ENCODE measurements around the gene VTCN1.
"Not testable (repeated sequence)": the region's sequence is repeated elsewhere in the genome, so short reads cannot be mapped to it uniquely, and the experiment has no call there.

Gene VTCN1

DNA sequence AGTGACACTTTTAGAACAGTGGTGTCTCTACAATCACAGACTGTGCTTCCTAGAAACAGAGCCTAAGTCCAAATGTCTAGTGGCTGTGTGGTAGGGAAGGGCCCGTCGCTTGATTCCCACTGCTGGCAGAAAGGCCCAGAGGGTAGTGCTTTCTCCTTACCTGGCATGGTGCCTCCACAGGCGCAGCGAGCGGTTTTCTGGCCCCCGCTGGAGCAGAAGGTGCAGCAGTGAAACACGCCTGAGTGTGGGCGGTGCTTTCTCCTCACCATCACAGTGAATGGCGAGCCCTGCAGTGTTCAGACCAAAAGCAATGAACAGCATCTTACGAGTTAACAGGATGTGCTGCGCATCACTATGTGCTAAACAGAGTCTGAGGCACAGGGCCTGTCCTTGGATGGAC is 97.5 kb downstream of the VTCN1 start:
- intact Hi-C loops (cut with DNase I): no loop called here
- DNase-seq: peak in 34 of 42 donors; percentile 20 to 79 (median 55)

DNA sequence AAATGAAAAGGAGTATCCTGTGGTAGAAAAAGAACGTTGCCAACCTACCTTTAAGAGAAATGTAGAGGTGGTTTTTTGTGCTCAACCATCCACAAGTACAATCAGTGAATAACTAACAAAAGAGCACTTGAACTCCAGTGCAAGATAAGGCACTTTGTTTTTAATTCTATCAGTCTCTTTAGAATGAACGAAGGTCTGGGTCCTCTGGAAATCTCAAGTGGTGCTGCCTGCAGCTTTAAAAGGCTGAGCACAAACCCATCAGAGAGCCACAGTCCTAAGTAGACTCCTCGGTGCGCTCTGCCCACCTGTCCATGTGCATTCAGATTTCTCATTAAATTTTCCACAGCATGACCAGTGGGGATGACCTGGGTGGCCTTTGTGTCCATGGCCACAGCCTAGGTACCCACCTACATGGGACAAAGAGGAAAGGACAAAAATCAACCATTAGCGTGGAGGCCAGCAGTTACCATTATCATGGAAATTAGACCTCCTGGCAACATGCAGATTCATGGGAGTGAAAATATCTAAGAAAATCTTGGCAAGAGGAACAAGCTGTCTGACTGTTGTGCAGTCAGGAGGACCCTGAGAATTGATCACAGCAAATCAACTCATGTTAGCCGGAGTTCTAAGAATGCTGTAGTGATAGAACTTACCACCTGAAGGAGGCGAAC is 98.5 kb downstream of the VTCN1 start:
- intact Hi-C loops (cut with DNase I): no loop called here
- DNase-seq: no peak

DNA sequence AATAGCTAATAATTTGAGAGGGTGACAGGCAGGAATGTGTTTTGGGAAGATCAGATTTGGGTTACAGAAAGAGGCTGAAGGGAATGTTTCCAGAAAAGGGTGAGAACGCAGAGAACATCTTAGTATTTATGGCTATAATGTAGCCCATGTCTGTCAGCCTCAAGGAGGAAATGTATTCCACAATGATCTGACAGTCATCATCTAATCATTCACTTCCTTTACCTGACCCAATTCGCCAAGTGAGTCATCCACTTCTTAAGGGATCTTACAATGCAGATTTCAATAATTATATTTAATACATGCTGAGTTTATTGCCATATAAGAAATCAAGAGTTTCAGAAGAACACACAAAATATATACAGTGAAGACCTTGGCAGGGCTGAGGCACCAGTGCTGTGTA is 100.0 kb downstream of the VTCN1 start:
- peak in 5 of 42 donors; percentile 15 to 50 (median 25) for DNase-seq
- intact Hi-C loops (cut with DNase I): no loop called here

DNA sequence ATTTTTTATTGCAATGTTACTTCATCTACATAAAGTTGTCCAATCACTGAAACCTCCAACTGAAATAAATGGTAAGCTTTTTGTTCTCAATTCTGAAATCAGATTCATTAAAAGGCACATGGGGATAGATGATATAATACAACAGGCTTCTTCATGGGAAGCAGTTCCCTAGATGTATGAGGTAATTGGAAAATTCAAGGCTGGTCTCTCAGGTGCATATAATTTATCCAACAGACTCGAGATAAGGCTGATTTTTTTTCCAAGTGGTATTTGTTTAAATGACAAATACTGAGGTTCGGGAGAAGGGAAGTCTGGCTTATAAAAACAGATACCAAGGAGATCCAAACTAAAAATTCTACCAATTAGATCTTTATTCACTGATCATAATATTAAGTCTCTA is 103.4 kb downstream of the VTCN1 start:
- intact Hi-C loops (cut with DNase I): no loop called here
- DNase-seq: no peak

DNA sequence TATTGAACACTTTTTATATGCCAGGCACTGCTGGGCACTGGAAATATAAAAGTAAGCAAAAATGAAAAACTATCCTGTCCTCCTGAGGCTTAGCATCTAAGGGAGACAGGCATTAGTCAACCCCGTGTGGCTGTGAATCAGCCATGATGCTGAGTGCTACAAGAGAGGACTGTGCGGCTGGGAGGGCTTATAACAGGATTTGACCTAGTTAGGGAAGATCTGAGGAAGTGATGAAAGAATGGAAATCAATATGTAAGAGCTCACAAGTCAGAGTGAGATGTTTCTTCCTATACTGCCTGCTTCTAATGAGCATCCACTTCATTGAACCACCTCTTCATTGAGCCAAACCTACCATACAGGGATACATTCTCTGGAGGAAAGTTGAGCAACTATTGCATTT is 104.2 kb downstream of the VTCN1 start:
- DNase-seq: no peak
- intact Hi-C loops (cut with DNase I): no loop called here

DNA sequence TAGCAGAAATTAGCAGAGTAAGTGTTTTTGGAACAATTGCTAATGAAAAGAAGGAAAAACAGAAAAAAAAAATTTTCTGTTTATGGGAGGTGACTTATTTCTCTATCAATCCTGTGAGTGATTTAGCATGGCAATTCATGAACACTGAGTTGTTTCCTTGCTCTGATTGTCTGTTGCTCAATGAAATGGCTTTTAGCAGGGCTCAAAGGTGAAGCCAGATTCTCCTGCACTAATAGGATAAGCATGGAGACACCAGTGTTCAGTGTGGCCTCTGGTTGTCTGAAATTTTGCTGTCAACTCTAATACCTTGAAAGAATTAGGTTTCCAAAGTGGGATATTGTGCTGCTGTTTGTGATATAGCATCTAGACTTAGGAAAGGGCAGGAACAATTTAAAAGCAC is 105.0 kb downstream of the VTCN1 start:
- intact Hi-C loops (cut with DNase I): no loop called here
- DNase-seq: no peak

DNA sequence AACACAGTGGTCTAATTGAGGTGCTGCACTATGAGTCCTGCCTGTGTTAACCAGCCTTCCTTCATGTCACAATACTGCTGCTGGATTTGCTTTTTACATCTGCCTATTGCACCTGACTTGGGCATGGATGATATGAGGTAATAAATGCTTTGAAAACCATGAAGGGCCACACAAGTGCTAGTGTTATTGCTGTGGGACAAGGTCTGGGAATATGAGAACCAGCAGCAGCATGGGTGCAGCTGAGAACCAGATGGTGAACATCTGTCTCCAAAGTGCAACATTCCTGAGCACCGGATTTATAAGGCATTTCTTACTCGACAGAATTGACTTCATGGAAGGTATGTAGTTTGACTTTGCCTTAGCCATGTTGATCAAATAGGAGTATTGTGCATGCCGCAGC is 105.7 kb downstream of the VTCN1 start:
- DNase-seq: no peak
- intact Hi-C loops (cut with DNase I): no loop called here

- DNase-seq; intact Hi-C loops (cut with DNase I): not testable (repeated sequence)
Observed at GRCh38 chr1:117101858-117102257, 108.9 kb downstream of the VTCN1 start.

DNA sequence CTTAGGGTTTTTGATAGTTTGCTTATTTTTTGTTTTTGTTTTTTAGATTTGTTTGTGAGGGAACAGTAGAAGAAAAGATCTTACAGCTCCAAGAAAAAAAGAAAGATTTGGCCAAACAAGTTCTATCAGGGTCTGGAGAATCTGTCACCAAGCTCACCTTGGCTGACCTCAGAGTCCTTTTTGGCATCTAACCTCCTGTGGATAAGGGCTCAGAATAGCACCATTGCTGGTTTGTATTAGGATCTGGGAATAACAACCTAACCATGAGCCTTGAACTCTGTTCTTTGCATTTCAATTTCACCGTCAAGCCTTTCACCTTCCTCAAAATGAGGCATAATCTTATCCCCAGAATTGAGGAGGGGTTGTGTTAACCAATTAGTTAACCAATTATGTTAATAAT is 109.4 kb downstream of the VTCN1 start:
- intact Hi-C loops (cut with DNase I): no loop called here

GRCh38 chr1:117098287-117098890 is 112.3 kb downstream of the VTCN1 start:
- DNase-seq: no peak
- intact Hi-C loops (cut with DNase I): no loop called here

More for the DNA sequence above, 109.4 kb downstream of the VTCN1 start:
- DNase-seq: no peak

- peak in 3 of 42 donors; percentile 18 to 47 (median 36) for DNase-seq
- intact Hi-C loops (cut with DNase I): no loop called here
Observed at GRCh38 chr1:117097443-117097842, 113.3 kb downstream of the VTCN1 start.

DNA sequence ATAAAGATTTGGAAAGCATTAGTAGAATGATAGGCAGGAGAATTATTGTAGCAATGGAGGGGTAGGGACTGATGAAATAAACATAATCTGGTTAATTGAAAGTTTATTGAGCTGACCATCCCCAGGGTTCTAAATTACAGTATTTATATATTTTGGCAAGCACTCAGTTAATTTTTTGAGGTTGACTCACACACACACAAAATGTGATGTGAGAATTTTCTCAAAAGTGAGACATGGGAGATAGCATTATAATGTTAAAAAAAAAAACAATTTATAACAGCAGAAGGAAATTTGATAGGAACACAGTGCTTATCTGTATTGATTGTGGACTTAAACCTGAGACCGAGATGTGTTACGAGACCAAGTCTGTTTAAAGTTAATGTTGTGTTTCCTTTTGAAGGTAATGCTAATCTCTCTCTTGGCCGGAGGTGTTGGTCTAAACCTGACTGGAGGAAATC is 113.7 kb downstream of the VTCN1 start:
- intact Hi-C loops (cut with DNase I): no loop called here
- no peak for DNase-seq

DNA sequence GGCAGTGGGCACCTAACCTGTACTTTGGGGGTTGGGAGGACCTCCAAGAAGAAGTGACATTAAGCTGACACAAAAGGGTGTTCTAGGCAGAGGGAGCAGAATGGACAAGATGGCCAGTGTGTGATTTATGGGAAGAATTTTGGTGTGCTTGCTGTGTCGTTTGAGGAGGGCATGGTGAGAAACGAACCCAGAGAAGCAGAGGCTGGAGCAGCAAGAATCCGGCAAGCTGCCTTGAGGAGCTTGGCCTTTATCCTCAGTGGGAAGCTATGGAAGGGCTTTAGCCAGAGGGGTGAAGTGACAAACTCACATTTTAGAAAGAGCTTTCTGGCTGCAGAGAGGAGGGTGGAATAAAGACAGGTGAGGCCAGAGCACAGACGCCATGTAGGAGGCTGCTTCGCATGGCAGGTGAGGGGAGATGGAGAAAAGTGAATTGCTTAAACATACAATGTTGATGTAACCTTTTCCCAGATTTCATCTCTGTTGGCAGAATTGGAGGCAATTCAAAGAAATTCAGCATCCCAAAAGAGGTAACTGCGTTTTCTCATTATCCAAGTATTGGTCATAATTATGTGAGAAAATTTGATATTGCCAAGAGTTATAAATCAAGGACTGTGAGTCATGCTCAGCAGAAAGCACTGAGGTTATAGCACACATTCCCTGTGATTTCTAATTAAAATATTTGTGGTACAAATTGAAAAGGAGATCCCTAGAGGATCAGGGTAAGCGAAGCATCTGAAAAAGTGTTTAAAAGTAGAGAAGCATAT is 115.7 kb downstream of the VTCN1 start:
- intact Hi-C loops (cut with DNase I): no loop called here
- DNase-seq: no peak

- intact Hi-C loops (cut with DNase I): no loop called here
- peak in 11 of 42 donors; percentile 8 to 57 (median 14) for DNase-seq
Observed at GRCh38 chr1:117093870-117094621, 116.7 kb downstream of the VTCN1 start.

Measured in head of caudate nucleus (tissue), 42 donors.